Measurements from ENCODE around the gene VPS33B. TPM values are rescaled to one million over a fixed set of nuclear protein-coding genes. Genes with fewer than 3 reads are reported as not detected.

Gene VPS33B
- total RNA-seq, 2 experiments from 2014 or later: 3.9 to 13.0 TPM

DNA sequence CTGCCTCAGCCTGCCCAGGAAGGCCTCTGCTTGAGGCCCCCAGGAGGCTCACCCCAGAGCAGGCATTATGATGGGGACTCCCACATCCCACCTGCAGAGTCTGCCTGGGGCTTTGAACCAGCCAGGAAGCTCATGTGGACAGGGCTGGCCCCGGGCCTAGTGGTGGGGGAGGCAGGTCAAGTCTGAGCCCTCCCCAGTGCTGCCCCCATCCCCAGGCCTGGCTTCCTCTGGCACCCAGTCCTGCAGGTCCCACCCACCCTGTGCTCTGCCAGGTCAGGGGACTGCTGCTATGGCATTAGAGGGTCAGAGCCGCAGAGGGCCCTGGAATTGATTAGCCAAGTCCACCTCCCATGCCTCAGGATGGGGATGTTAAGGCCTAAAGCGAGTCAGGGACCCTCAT lies 17.6 kb upstream of the VPS33B start:
- Histone ChIP-seq H3K9me3 (ENCODE audit: low read length) (no peaks in the 10 kb centered on the region), H3K79me2 (ENCODE audit: insufficient read depth, low read depth, low read length) (no peaks in the 10 kb centered on the region), H3K4me1 (ENCODE audit: insufficient read depth, low read length, poor library complexity, severe bottlenecking) (no peaks in the 10 kb centered on the region), H3K36me3 (ENCODE audit: insufficient read depth, low read length) (no peaks in the 10 kb centered on the region), H4K20me1 (ENCODE audit: insufficient read depth, low read length) (no peaks in the 10 kb centered on the region), H2AFZ (ENCODE audit: low read length) (no peak overlapping the region), H3K27ac (ENCODE audit: low read depth, low read length, poor library complexity, severe bottlenecking) (no peak overlapping the region), H3K4me2 (ENCODE audit: low read length) (no peak overlapping the region), H3K4me3 (ENCODE audit: low read depth, low read length, poor library complexity, severe bottlenecking) (no peak overlapping the region), H3K9me2 (ENCODE audit: insufficient read depth, low read length) (no peaks in the 10 kb centered on the region)
- no TSS peak for BruUV-seq (replicated peaks)
- TF ChIP-seq, protein P1, sequence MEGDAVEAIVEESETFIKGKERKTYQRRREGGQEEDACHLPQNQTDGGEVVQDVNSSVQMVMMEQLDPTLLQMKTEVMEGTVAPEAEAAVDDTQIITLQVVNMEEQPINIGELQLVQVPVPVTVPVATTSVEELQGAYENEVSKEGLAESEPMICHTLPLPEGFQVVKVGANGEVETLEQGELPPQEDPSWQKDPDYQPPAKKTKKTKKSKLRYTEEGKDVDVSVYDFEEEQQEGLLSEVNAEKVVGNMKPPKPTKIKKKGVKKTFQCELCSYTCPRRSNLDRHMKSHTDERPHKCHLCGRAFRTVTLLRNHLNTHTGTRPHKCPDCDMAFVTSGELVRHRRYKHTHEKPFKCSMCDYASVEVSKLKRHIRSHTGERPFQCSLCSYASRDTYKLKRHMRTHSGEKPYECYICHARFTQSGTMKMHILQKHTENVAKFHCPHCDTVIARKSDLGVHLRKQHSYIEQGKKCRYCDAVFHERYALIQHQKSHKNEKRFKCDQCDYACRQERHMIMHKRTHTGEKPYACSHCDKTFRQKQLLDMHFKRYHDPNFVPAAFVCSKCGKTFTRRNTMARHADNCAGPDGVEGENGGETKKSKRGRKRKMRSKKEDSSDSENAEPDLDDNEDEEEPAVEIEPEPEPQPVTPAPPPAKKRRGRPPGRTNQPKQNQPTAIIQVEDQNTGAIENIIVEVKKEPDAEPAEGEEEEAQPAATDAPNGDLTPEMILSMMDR (conservative IDR thresholded peaks at IDR 0.05; ENCODE audit: low read length): no peak
- no peak for TF ChIP-seq EZH2phosphoT487 (IDR thresholded peaks at IDR 0.05; ENCODE audit: borderline replicate concordance, low read depth, low read length)
- no peak for DNase-seq (ENCODE audit: low spot score)
- CTCF ChIA-PET (ENCODE audit: unreplicated experiment): no interaction called here
- intact Hi-C loops (cut with micrococcal nuclease; ENCODE audit: unreplicated experiment): no loop called here
- POLR2A ChIA-PET: interaction anchor here (0.9 kb wide), 1 partner anchor 59 kb away, joined by 4 read pairs; no protein-coding TSS in a partner anchor

DNA sequence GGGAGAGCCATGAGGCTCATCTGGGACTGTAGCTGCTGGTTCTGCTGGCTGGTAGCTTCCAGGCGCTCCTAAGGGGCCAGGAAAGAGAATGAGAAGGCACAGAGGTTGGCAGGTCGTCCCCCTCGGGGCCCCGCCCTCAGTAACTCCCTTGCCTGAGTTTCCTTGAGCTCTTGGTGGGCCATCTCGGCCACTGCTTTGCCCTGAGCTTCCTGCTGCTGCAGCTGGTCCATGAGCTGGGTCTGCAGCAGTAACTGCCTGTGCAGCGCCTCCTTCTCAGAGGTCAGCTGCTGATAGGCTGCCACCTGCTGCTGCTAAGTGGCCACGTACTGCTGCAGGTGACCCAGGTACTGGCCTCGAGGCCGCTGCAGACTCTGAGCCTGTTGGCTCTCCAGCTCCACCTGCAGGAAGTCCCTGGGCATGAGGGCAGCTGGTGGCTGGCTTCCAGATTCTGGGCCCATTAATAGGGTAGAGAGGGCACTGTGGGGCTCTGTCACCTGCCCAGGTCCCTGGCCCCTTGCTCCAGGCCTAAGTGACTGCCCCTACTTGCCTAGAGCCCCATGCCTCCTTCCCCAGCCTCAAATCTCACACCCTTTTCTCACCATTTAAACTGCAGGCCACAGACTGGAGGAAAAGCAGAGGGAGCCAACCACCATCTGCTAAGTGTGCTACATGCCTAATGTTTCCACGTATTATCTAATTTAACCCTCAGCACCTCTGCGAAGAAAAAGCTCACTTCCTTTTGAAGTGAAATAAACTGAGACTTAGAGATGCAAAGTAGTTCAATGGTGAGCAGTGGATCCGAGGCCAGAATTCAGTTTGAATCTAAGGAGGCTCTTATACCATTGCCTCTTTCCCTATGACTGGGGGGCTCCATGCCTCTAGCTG lies 10.8 kb upstream of the VPS33B start:
- H3K36me3 ChIP-seq (ENCODE audit: insufficient read depth, low read length): no peaks in the 10 kb centered on the region
- TF ChIP-seq, protein P1 (conservative IDR thresholded peaks at IDR 0.05; ENCODE audit: low read length): peak; percentile 73
- TF ChIP-seq EZH2phosphoT487 (IDR thresholded peaks at IDR 0.05; ENCODE audit: borderline replicate concordance, low read depth, low read length): no peak
- ChIA-PET CTCF (ENCODE audit: unreplicated experiment) (interaction anchor here (1.2 kb wide), 1 partner anchor 98 kb away, joined by 4 read pairs; the partner anchor contains the start of gene UNC45A), POLR2A (interaction anchor here (0.6 kb wide), 1 partner anchor 239 kb away, joined by 3 read pairs; no protein-coding TSS in a partner anchor)
- no peak overlapping the region; the same call in 1 of the 2 replicates for H2AFZ ChIP-seq (ENCODE audit: low read length)
- no peaks in the 10 kb centered on the region for H3K79me2 ChIP-seq (ENCODE audit: insufficient read depth, low read depth, low read length)
- H3K4me3 ChIP-seq (ENCODE audit: low read depth, low read length, poor library complexity, severe bottlenecking): no peak overlapping the region
- H3K9me2 ChIP-seq (ENCODE audit: insufficient read depth, low read length): no peaks in the 10 kb centered on the region
- H3K27ac ChIP-seq (ENCODE audit: low read depth, low read length, poor library complexity, severe bottlenecking): no peak overlapping the region
- H3K4me2 ChIP-seq (ENCODE audit: low read length): no peak overlapping the region
- peak; percentile 55 for DNase-seq (ENCODE audit: low spot score)
- no peaks in the 10 kb centered on the region for H4K20me1 ChIP-seq (ENCODE audit: insufficient read depth, low read length)
- H3K4me1 ChIP-seq (ENCODE audit: insufficient read depth, low read length, poor library complexity, severe bottlenecking): no peaks in the 10 kb centered on the region
- BruUV-seq (replicated peaks): no TSS peak
- H3K9me3 ChIP-seq (ENCODE audit: low read length): no peaks in the 10 kb centered on the region
- intact Hi-C loops (cut with micrococcal nuclease; ENCODE audit: unreplicated experiment): loop anchor here (1.0 kb wide), 1 partner anchor 77 kb away; no protein-coding TSS in a partner anchor

DNA sequence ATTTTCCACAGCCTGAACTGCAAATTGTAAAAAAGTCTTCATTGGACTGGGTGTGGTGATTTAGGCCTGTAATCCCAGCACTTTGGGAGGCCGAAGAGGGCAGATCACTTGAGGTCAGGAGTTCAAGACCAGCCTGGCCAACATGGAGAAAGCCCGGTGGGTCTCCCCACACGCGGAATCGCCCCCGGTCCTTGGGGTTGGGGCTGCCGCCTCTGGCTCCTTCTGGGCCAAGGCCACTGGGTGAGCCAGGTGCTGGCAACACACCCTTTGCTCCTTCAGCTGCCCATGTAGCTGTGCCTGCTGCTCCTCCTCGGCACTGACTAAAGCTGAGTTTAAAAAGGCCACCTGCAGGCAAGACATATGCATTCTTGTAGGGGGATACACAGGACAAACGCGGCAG lies 9.4 kb upstream of the VPS33B start:
- no peak overlapping the region for H3K27ac ChIP-seq (ENCODE audit: low read depth, low read length, poor library complexity, severe bottlenecking)
- H4K20me1 ChIP-seq (ENCODE audit: insufficient read depth, low read length): no peaks in the 10 kb centered on the region
- no peak for TF ChIP-seq EZH2phosphoT487 (IDR thresholded peaks at IDR 0.05; ENCODE audit: borderline replicate concordance, low read depth, low read length)
- TF ChIP-seq, protein P1 (conservative IDR thresholded peaks at IDR 0.05; ENCODE audit: low read length): no peak
- H2AFZ ChIP-seq (ENCODE audit: low read length): no peak overlapping the region
- no peaks in the 10 kb centered on the region for H3K4me1 ChIP-seq (ENCODE audit: insufficient read depth, low read length, poor library complexity, severe bottlenecking)
- no peak overlapping the region for H3K4me2 ChIP-seq (ENCODE audit: low read length)
- no TSS peak for BruUV-seq (replicated peaks)
- H3K9me2 ChIP-seq (ENCODE audit: insufficient read depth, low read length): no peaks in the 10 kb centered on the region
- ChIA-PET CTCF (ENCODE audit: unreplicated experiment) (interaction anchor here (0.6 kb wide), 1 partner anchor 455 kb away, joined by 3 read pairs; no protein-coding TSS in a partner anchor), POLR2A (interaction anchor here (0.6 kb wide), 1 partner anchor 55 kb away, joined by 3 read pairs; no protein-coding TSS in a partner anchor)
- intact Hi-C loops (cut with micrococcal nuclease; ENCODE audit: unreplicated experiment): no loop called here
- H3K4me3 ChIP-seq (ENCODE audit: low read depth, low read length, poor library complexity, severe bottlenecking): no peak overlapping the region
- no peaks in the 10 kb centered on the region for H3K36me3 ChIP-seq (ENCODE audit: insufficient read depth, low read length)
- no peaks in the 10 kb centered on the region for H3K79me2 ChIP-seq (ENCODE audit: insufficient read depth, low read depth, low read length)
- DNase-seq (ENCODE audit: low spot score): no peak
- no peaks in the 10 kb centered on the region for H3K9me3 ChIP-seq (ENCODE audit: low read length)
